Left ventricle myocardium inferior (tissue), 1 donor: ENCODE measurements around the gene SYTL5. TPM values are rescaled to one million over a fixed set of nuclear protein-coding genes. Genes with fewer than 3 reads are reported as not detected.

Experiments
- DNase-seq: peaks from one replicate; pipeline ENCODE4 v3.0.0-alpha.2; 2020
- H3K27ac ChIP-seq: fragments of 200-600 bp; replicated peaks from 2 replicates; pipeline ENCODE4 v1.8.0; 2021
- H3K27me3 ChIP-seq: fragments of 200-600 bp; 2 replicates; pipeline ENCODE4 v1.8.0; 2021; ENCODE audit warnings: low read depth
- H3K36me3 ChIP-seq: fragments of 200-600 bp; 2 replicates; pipeline ENCODE4 v1.8.0; 2021
- H3K4me1 ChIP-seq: fragments of 200-600 bp; 2 replicates; pipeline ENCODE4 v1.8.0; 2021
- H3K4me3 ChIP-seq: fragments of 200-600 bp; 2 replicates; pipeline ENCODE4 v1.8.0; 2021; ENCODE audit warnings: mild to moderate bottlenecking, moderate library complexity
- H3K9me3 ChIP-seq: fragments of 200-600 bp; replicated peaks from 2 replicates; pipeline ENCODE4 v1.8.0; 2021
- CTCF ChIP-seq: fragments of 200-600 bp; IDR thresholded peaks from 2 replicates; pipeline ENCODE4 v1.8.0; 2021; ENCODE audit warnings: antibody characterized with exemption, mild to moderate bottlenecking, borderline replicate concordance
- intact Hi-C: fragments of 100-400 bp; cut with micrococcal nuclease; formaldehyde crosslinking; loops from one replicate; pipeline ENCODE4 v1.11.0; 2022
- total RNA-seq: library from RNA; stranded (reverse); fragmentation: NEBNext Ultra II Directional; extraction: Animal tissue kit (Norgen Biotek cat#: 25700); gene quantifications from one replicate; pipeline ENCODE4 v1.2.1, GENCODE V29; 2021
- donor health status: DM: no; HTN: yes; CAD: no; lungs with severe emphysema.

SYTL5 gene
- total RNA-seq, 1 donor from 2014 or later: 0.41 TPM

GRCh38 chrX:38028300-38028699, 21.9 kb downstream of the SYTL5 start:
- Histone ChIP-seq H3K4me3 (no peak overlapping the region), H3K4me1 (no peaks in the 10 kb centered on the region), H3K27ac (no peak overlapping the region), H3K36me3 (no peaks in the 10 kb centered on the region), H3K9me3 (no peaks in the 10 kb centered on the region), H3K27me3 (no peaks in the 10 kb centered on the region)
- no peak for TF ChIP-seq CTCF
- intact Hi-C loops: no loop called here
- DNase-seq: no peak

DNA sequence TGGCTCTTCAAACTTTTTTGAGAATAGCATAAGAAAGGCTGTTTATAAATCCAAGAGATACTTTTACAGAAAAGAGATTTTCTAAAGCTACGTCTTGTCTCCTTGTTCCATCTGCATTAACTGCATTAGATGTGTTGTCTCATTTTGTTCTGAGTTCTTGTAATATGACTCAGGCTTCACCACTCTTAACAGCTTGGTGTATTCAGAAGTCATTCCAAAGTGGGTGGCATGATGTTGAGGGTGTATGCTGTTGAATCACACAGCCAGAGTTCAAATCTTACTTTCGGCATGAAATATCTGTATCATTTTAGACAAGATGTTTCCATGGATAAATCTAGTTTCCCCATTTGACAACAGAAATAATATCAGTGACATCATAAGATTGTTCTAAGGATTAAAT, 30.1 kb downstream of the SYTL5 start:
- Histone ChIP-seq H3K27me3 (no peaks in the 10 kb centered on the region), H3K4me3 (no peak overlapping the region), H3K36me3 (no peaks in the 10 kb centered on the region), H3K9me3 (no peaks in the 10 kb centered on the region), H3K27ac (no peak overlapping the region), H3K4me1 (no peaks in the 10 kb centered on the region)
- no peak for DNase-seq
- TF ChIP-seq CTCF: no peak
- intact Hi-C loops: no loop called here

- no peak overlapping the region for H3K4me3 ChIP-seq
- no peaks in the 10 kb centered on the region for H3K4me1 ChIP-seq
- no peaks in the 10 kb centered on the region for H3K36me3 ChIP-seq
- H3K9me3 ChIP-seq: no peaks in the 10 kb centered on the region
- H3K27ac ChIP-seq: no peak overlapping the region
- no peaks in the 10 kb centered on the region for H3K27me3 ChIP-seq
- intact Hi-C loops: no loop called here
- DNase-seq: no peak
- TF ChIP-seq CTCF: no peak
These were observed 32.1 kb downstream of the SYTL5 start for GRCh38 chrX:38038501-38038900.

GRCh38 chrX:38041237-38041636, 34.9 kb downstream of the SYTL5 start:
- no peaks in the 10 kb centered on the region for H3K4me1 ChIP-seq
- no peaks in the 10 kb centered on the region for H3K36me3 ChIP-seq
- TF ChIP-seq CTCF: no peak
- no peak overlapping the region for H3K27ac ChIP-seq
- no peaks in the 10 kb centered on the region for H3K27me3 ChIP-seq
- intact Hi-C loops: no loop called here
- DNase-seq: no peak
- H3K9me3 ChIP-seq: no peaks in the 10 kb centered on the region
- H3K4me3 ChIP-seq: no peak overlapping the region

DNA sequence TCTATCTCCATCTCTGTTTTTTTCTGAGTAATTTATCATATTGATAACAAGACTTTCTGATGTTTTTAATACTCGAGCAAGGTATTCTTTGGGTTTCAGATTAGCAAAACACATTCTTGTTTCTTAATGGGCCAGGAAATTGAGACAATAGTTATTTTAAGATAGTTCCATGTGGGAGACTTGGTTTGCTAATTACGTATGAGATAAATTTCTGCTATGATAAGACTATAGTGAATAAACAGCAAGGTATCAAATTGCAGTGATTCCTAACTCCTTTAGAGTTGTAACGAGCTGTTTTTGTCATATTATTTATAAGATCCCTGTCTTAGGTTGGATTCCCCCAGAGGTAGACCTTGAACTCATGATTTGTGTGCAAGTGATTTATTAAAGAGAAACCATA, 38.3 kb downstream of the SYTL5 start:
- Histone ChIP-seq H3K4me1 (no peaks in the 10 kb centered on the region), H3K27me3 (no peaks in the 10 kb centered on the region), H3K27ac (no peak overlapping the region), H3K4me3 (no peak overlapping the region), H3K36me3 (no peaks in the 10 kb centered on the region), H3K9me3 (no peaks in the 10 kb centered on the region)
- TF ChIP-seq CTCF: no peak
- DNase-seq: no peak
- intact Hi-C loops: no loop called here

DNA sequence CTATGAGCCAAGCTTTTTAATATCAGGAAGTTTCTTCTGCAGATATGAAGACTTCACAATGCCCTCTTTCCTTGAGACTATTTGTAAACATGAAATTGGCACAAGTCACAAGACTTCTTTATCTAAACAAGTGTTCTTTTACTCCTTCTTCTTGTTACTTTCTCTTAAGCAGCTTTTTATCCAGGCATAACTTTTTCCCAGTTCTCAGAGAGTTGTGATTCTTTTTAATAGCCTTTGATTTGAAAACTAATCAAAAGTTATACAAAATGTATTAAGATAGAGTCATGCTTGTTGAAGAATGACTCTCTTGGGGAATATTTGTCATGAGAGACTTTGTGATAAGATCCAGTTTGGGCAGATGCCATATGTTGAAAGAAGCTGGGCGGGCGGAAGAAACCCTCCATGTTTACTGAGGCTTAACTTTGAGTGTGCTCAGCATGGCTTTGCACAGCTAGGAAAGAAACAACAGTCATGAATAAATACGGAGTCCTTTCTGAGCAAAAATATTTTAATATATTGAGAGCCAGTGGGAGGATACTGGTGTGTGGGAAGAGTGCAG, 39.3 kb downstream of the SYTL5 start:
- H3K27ac ChIP-seq: no peak overlapping the region
- H3K4me3 ChIP-seq: no peak overlapping the region
- H3K9me3 ChIP-seq: no peaks in the 10 kb centered on the region
- H3K27me3 ChIP-seq: no peaks in the 10 kb centered on the region
- no peaks in the 10 kb centered on the region for H3K4me1 ChIP-seq
- no peak for DNase-seq
- TF ChIP-seq CTCF: no peak
- H3K36me3 ChIP-seq: no peaks in the 10 kb centered on the region
- intact Hi-C loops: no loop called here
